Left colon (tissue), 2 donors: ENCODE results near the gene CDON. TPM values are rescaled to one million over a fixed set of nuclear protein-coding genes. Genes with fewer than 3 reads are reported as not detected.
"Not testable (repeated sequence)": the region's sequence is repeated elsewhere in the genome, so short reads cannot be mapped to it uniquely, and the experiment has no call there.

Experiments used
- ATAC-seq: fragments of 200-7000 bp; cut with Tn5 transposase; one replicate; pipeline ENCODE4 v1.9.1; 2020; ENCODE audit warnings: mild to moderate bottlenecking, moderate library complexity
- DNase-seq, 2 donors: peaks; one replicate each; pipeline ENCODE4 v3.0.0-alpha.2; 2020
- intact Hi-C, 2 donors: fragments of 100-400 bp; cut with DNase I in 1 of 2; cut with micrococcal nuclease in 1 of 2; formaldehyde crosslinking; loops; one replicate each; pipeline versions ENCODE4 v1.11.2 to v1.14.0; 2022; cut with DNase I, micrococcal nuclease
- total RNA-seq, 2 donors: library from RNA; stranded (reverse); fragmentation: NEBNext Ultra II Directional; extraction: Animal tissue kit (Norgen Biotek cat#: 25700); gene quantifications; one replicate each; pipeline ENCODE4 v1.2.1, GENCODE V29; 2021
- donor health status: DM: no; HTN: no; CAD: no.
- donor health status: DM: yes; HTN: yes; CAD: no.

Gene CDON
- total RNA-seq, 2 donors from 2014 or later, result 2.9 to 10.0 TPM

GRCh38 chr11:126054882-126055281 is 7.8 kb downstream of the CDON start:
- intact Hi-C loops, result no loop called here
- no peak for DNase-seq
- no peak for ATAC-seq

GRCh38 chr11:126054408-126054807 is 8.3 kb downstream of the CDON start:
- DNase-seq (no peak), ATAC-seq (no peak)
- intact Hi-C loops, result no loop called here

GRCh38 chr11:126053415-126054286 is 9.0 kb downstream of the CDON start:
- intact Hi-C loops, result no loop called here
- no peak for DNase-seq
- ATAC-seq, result no peak

DNA sequence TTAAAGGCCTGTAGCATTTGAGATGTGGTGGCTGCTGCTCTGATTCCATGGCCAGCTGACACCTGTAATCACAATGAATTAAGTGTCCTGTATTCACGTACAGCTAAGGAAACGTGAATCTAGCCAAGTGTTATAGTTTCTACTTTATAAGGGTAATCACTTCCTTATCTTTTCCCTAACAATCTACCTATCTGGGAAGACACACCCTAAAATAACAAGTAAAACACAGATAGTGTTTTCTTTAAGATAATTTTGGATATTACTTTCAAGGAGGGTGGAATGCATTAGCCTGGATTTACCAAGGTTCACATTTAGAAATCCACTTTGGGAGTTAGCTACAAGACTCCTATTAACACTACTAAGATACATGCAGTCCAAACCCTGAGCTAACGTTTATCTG is 11.5 kb downstream of the CDON start:
- intact Hi-C loops, result no loop called here
- ATAC-seq, result peak; percentile 22
- DNase-seq, result no peak

DNA sequence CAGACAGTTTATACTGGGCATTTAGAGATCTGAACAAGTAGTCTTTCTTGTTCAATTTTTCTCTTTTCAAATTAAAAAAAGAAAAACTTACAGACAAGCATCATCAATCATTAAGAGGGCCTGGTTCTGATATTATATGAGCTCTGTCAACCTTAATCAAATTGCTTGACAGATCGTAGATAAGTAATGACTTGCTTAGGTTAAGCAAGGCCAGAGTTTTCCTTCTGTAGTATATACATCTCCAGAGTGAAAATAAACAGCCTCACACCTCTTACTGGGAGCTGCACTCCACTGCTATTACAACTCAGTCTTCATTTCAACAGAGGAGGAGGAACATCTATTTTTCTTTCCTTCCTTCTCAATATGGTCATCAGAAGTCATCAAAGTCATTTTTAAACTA is 13.5 kb downstream of the CDON start:
- ATAC-seq, result no peak
- no peak for DNase-seq
- intact Hi-C loops, result no loop called here

- intact Hi-C loops, result no loop called here
- no peak for ATAC-seq
- no peak for DNase-seq
Measured at GRCh38 chr11:126048197-126048596, 14.5 kb downstream of the CDON start.

DNA sequence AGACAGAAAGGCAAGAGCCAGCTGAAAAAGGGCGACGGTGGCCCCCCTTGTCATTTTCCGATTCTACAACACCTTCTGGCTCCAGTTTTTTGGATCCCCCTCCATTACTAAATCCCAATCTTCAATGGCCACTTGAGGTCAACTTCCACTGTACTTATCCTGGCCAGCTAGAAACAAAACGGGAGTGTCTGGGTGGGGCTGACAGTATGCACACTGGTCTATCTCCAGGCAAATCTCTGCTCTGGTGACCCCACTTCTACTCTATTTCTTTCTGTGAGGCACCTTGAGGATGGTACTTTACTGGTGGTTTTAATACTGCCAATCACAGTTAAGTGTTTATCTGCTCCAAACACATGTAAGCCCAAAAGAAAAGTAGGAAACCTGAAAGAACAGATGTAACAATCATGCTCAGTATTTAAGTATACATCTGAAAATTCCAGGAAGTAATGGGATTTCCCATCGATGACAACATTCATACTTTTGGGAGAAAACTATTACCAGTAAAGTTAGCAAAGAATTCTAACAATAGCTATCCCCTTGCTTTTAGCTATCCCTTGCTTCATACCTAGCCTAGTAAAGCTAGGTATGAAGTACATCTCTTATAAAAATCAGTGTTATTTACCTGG is 16.0 kb downstream of the CDON start:
- ATAC-seq, result no peak
- no peak for DNase-seq
- intact Hi-C loops, result no loop called here

DNA sequence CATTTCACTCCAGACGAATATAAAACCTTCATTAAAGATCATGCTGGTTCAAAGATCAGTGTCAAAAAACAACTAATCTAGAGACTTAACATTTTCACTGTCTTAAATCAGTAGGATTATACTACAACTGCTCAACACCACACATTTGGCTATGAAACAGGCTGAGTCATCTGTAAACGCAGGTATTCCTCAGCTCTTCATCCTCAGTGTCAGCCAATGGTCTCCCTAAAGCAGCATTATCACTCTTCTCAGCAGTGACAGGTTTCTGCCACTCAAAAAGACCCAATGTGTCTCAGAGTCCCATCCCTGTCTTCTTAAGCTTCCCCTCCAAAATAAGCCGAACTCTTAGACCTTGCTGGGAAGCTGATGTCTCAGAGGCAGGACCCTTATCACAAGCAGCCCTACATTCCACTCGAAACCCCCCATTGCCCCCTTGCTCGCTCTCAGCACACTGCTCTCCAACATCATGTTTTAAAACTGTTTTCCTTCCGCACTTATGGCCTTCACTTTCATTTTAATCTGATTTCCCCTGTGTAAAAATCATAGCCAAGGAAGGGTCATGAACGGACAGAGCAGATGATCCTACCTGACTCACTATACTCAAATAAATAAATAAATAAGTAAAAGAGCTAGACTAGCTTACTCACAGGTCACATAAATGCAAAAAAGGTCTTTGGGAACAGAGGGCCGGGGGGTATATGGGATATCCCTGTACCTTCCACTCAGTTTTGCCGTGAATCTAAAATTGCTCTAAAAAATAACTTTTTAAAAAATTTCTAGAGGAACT is 23.0 kb downstream of the CDON start:
- ATAC-seq (no peak), DNase-seq (no peak)
- intact Hi-C loops, result no loop called here

- ATAC-seq (no peak), DNase-seq (no peak)
- intact Hi-C loops, result no loop called here
Measured at GRCh38 chr11:126035718-126036117, 26.9 kb downstream of the CDON start.

GRCh38 chr11:126034933-126035425 is 27.7 kb downstream of the CDON start:
- DNase-seq (no peak), ATAC-seq (no peak)
- intact Hi-C loops, result no loop called here

- intact Hi-C loops, result no loop called here
- DNase-seq (no peak), ATAC-seq (no peak)
Measured at GRCh38 chr11:126034039-126034932, 28.4 kb downstream of the CDON start.

DNA sequence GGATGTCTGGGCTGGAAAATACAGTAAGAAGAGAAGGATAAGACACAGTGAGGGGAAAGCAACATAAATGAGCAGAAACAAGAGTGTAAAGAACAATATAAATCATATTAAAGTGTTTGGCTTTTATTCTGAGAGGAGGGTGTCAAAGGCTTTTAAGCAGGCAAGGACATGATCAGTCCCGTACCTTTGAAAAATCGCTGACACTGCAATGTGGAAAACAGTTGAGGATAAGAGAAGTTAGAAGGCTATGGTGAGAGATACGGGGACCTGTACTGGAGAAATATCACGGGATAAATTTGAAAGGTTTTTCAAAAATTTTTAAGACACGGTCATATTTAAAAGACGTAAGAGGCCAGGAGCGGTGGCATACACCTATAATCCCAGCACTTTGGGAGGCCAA is 30.3 kb downstream of the CDON start:
- ATAC-seq (no peak), DNase-seq (no peak)
- intact Hi-C loops, result no loop called here

DNA sequence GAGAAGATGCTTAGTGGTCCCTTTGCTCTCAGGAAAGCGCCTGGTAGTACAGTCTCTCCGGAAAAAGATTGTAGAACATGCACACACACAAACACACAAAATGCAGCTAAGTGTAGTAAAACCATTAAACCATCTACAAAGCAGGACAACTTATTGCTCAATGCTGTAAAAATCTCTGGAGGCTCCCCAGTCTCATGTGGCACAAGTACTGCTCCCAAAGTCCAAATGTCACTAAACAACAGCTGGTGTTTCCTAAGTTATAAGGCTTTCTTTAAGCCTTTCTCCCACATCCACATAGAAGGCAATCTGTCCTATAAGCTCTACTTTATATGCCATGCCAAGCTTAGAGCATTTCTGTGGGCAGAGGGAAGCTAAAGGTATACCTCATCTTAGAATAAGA is 32.9 kb downstream of the CDON start:
- ATAC-seq (peak; percentile 80), DNase-seq (no peak)
- intact Hi-C loops, result no loop called here

GRCh38 chr11:126029237-126029636 is 33.4 kb downstream of the CDON start:
- DNase-seq, result no peak
- ATAC-seq, result no peak
- intact Hi-C loops, result no loop called here

GRCh38 chr11:126028534-126028933 is 34.1 kb downstream of the CDON start:
- ATAC-seq, intact Hi-C loops, DNase-seq: not testable (repeated sequence)

GRCh38 chr11:126026579-126026978 is 36.1 kb downstream of the CDON start:
- DNase-seq (no peak), ATAC-seq (no peak)
- intact Hi-C loops, result no loop called here

DNA sequence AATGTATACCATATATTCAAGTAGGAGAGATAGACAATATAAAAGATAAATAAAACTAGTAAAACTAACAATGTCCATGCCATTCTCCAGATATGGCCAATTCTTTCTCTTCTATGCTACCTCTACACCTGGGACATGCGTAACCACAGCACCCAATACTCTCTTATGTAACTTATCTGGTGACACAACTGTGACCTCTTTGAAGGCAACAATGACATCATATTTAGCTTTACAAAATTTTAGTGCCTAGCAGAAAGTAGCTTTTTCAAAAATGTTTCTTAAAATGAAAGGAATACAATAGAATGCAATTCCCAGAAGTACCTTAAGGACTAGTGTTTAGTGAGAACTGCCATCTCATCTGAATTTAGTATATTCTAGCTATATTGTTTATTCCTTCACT is 36.8 kb downstream of the CDON start:
- intact Hi-C loops, result no loop called here
- ATAC-seq (no peak), DNase-seq (no peak)

- no peak for ATAC-seq
- intact Hi-C loops, result no loop called here
- no peak for DNase-seq
Measured at GRCh38 chr11:126024123-126024522, 38.5 kb downstream of the CDON start.

- intact Hi-C loops, result no loop called here
- DNase-seq (no peak), ATAC-seq (no peak)
Measured at GRCh38 chr11:126012852-126013251, 49.8 kb downstream of the CDON start.
